ENCODE data around the gene SEMA3C. TPM values are rescaled to one million over a fixed set of nuclear protein-coding genes. Genes with fewer than 3 reads are reported as not detected.
A peak's percentile ranks its signal among the peaks of the same experiment; 100 is the strongest.

Gene SEMA3C
- total and polyA plus RNA-seq, 2 donors (not counting 1 experiment from before 2014, with no cell fraction given), result 310 to 322 TPM

- Histone ChIP-seq H3K36me3 (ENCODE audit: control insufficient read depth, insufficient read depth, low read length) (peaks cover 2% of the 10 kb centered on the region), H4K20me1 (ENCODE audit: control insufficient read depth, extremely low read depth, insufficient read depth, low read length) (no peaks in the 10 kb centered on the region), H3K4me1 (ENCODE audit: control insufficient read depth, extremely low read depth, insufficient read depth, low read length) (peaks cover 12% of the 10 kb centered on the region), H3K9me3 (ENCODE audit: control insufficient read depth, insufficient read depth, low read depth, low read length) (no peaks in the 10 kb centered on the region), H3K9ac (ENCODE audit: insufficient read depth, low read length) (no peak overlapping the region), H3K4me3 (replicated peaks in 1 of 4; ENCODE audit: control extremely low read depth in 1 of 4, insufficient read depth in 1 of 4, low read depth in 3 of 4, low read length in 4 of 4) (no peak overlapping the region), H3K4me2 (ENCODE audit: extremely low read depth, insufficient read depth, low read length) (no peak overlapping the region), H2AFZ (ENCODE audit: low read length) (no peak overlapping the region), H3K27ac (ENCODE audit: insufficient read depth, low read length) (no peak overlapping the region), H3K27me3 (ENCODE audit: control insufficient read depth, insufficient read depth, low read length) (no peaks in the 10 kb centered on the region), H3K79me2 (ENCODE audit: control insufficient read depth, insufficient read depth, low read length) (no peaks in the 10 kb centered on the region)
- DNase-seq (ENCODE audit: low read depth in 2 of 2), result no peak
- TF ChIP-seq CTCF (conservative IDR thresholded peaks at IDR 0.05 in 1 of 2, IDR thresholded peaks at IDR 0.05 in 1 of 2; ENCODE audit: low read depth in 1 of 2, low read length in 2 of 2) (no peak), EZH2 (IDR thresholded peaks at IDR 0.05; ENCODE audit: low read length, missing control alignments) (no peak)
These were observed 133.6 kb downstream of the SEMA3C start for GRCh38 chr7:80785276-80785675.

DNA sequence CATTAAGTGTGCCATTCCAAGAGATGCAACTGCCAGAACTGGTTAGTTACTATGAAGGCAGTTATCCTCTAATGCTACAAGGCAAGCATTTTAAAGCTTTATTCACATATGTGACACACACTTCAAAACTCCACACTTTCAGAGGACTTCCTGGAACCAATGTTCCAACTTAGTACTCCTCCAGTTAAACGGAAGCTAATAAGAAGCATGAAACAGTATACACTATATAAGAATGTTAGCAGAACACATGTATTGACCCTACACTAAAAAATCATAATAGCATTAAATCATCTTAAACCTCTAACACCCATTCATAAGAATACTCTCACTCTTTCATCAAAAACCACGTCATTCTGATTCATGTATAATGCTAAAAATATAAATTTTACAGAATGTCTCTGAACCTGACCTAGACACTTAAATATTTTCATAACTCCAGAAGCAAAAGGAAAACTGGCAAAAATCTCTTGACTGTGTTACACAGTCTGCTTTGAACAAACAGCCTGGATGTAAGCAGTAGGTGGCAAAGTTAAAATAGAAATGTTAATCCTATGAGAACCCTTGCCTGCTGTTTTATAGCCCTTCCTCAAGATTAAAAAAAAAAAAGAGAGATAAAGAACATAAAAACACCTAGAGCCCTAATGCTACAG is 135.0 kb downstream of the SEMA3C start:
- Histone ChIP-seq H3K36me3 (ENCODE audit: control insufficient read depth, insufficient read depth, low read length) (peaks cover 5% of the 10 kb centered on the region), H3K4me2 (ENCODE audit: extremely low read depth, insufficient read depth, low read length) (no peak overlapping the region), H3K4me3 (replicated peaks in 1 of 4; ENCODE audit: control extremely low read depth in 1 of 4, insufficient read depth in 1 of 4, low read depth in 3 of 4, low read length in 4 of 4) (no peak overlapping the region), H3K27ac (ENCODE audit: insufficient read depth, low read length) (no peak overlapping the region), H2AFZ (ENCODE audit: low read length) (no peak overlapping the region), H3K9me3 (ENCODE audit: control insufficient read depth, insufficient read depth, low read depth, low read length) (no peaks in the 10 kb centered on the region), H3K79me2 (ENCODE audit: control insufficient read depth, insufficient read depth, low read length) (no peaks in the 10 kb centered on the region), H3K4me1 (ENCODE audit: control insufficient read depth, extremely low read depth, insufficient read depth, low read length) (peaks cover 12% of the 10 kb centered on the region), H4K20me1 (ENCODE audit: control insufficient read depth, extremely low read depth, insufficient read depth, low read length) (no peaks in the 10 kb centered on the region), H3K9ac (ENCODE audit: insufficient read depth, low read length) (no peak overlapping the region), H3K27me3 (ENCODE audit: control insufficient read depth, insufficient read depth, low read length) (no peaks in the 10 kb centered on the region)
- no peak for TF ChIP-seq CTCF (conservative IDR thresholded peaks at IDR 0.05 in 1 of 2, IDR thresholded peaks at IDR 0.05 in 1 of 2; ENCODE audit: low read depth in 1 of 2, low read length in 2 of 2)
- TF ChIP-seq EZH2 (IDR thresholded peaks at IDR 0.05; ENCODE audit: low read length, missing control alignments), result no peak
- DNase-seq (ENCODE audit: low read depth in 2 of 2), result peak; percentile 55 to 71

DNA sequence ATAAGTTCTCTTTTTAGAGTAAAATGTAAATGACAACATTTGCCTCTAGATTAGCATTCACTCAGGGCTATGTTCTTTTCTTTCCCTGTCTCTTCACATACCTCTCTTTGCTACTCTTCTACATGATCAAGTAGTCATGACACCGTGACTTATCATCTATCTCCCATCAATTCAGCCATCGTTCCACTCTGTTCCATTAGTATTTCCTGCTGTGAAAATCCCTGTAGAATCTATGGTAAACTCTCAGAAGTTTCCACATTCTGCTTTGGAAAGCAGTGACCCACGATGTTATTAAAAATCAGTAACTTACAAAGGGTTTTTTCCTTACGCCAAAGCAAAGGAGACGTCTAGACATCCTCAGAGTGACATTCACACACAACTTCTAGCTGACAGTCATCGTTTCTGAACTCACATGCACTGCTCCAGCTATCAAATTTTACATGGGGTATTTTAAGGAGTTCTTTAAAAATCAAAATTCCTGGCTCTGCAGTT is 135.6 kb downstream of the SEMA3C start:
- no peak overlapping the region for H3K4me2 ChIP-seq (ENCODE audit: extremely low read depth, insufficient read depth, low read length)
- DNase-seq (ENCODE audit: low read depth in 2 of 2), result no peak
- H3K9ac ChIP-seq (ENCODE audit: insufficient read depth, low read length), result no peak overlapping the region
- no peaks in the 10 kb centered on the region for H3K79me2 ChIP-seq (ENCODE audit: control insufficient read depth, insufficient read depth, low read length)
- no peak overlapping the region for H2AFZ ChIP-seq (ENCODE audit: low read length)
- no peak overlapping the region for H3K4me3 ChIP-seq (replicated peaks in 1 of 4; ENCODE audit: control extremely low read depth in 1 of 4, insufficient read depth in 1 of 4, low read depth in 3 of 4, low read length in 4 of 4)
- H3K9me3 ChIP-seq (ENCODE audit: control insufficient read depth, insufficient read depth, low read depth, low read length), result no peaks in the 10 kb centered on the region
- peaks cover 12% of the 10 kb centered on the region for H3K4me1 ChIP-seq (ENCODE audit: control insufficient read depth, extremely low read depth, insufficient read depth, low read length)
- H3K27ac ChIP-seq (ENCODE audit: insufficient read depth, low read length), result no peak overlapping the region
- no peaks in the 10 kb centered on the region for H3K27me3 ChIP-seq (ENCODE audit: control insufficient read depth, insufficient read depth, low read length)
- peaks cover 3% of the 10 kb centered on the region for H3K36me3 ChIP-seq (ENCODE audit: control insufficient read depth, insufficient read depth, low read length)
- H4K20me1 ChIP-seq (ENCODE audit: control insufficient read depth, extremely low read depth, insufficient read depth, low read length), result no peaks in the 10 kb centered on the region
- no peak for TF ChIP-seq EZH2 (IDR thresholded peaks at IDR 0.05; ENCODE audit: low read length, missing control alignments)
- TF ChIP-seq CTCF (conservative IDR thresholded peaks at IDR 0.05 in 1 of 2, IDR thresholded peaks at IDR 0.05 in 1 of 2; ENCODE audit: low read depth in 1 of 2, low read length in 2 of 2), result no peak
